H9 (cell line): ENCODE data around the gene RIMS1. TPM values are rescaled to one million over a fixed set of nuclear protein-coding genes. Genes with fewer than 3 reads are reported as not detected.

Source experiments
- DNase-seq: peaks from one replicate; pipeline ENCODE4 v3.0.0-alpha.2; 2017
- H2AFZ ChIP-seq: one replicate; pipeline ENCODE4 v1.6.1; 2013; ENCODE audit warnings: mild to moderate bottlenecking, low read length, control low read depth, moderate library complexity
- H2AK5ac ChIP-seq: 2 replicates; pipeline ENCODE4 v1.6.1; 2013; ENCODE audit warnings: low read length, control low read depth, mixed read lengths; ENCODE audit not compliant: insufficient read length
- H2BK120ac ChIP-seq: one replicate; pipeline ENCODE4 v1.6.1; 2013; ENCODE audit warnings: low read depth, mild to moderate bottlenecking, low read length, control low read depth, inconsistent platforms; ENCODE audit not compliant: poor library complexity, severe bottlenecking
- H2BK12ac ChIP-seq: 2 replicates; pipeline ENCODE4 v1.6.1; 2013; ENCODE audit warnings: low read length, control low read depth, mixed read lengths, low read depth; ENCODE audit not compliant: insufficient read length
- H2BK15ac ChIP-seq: 2 replicates; pipeline ENCODE4 v1.6.1; 2013; ENCODE audit warnings: low read depth, low read length, control low read depth
- H2BK20ac ChIP-seq: one replicate; pipeline ENCODE4 v1.6.1; 2013; ENCODE audit warnings: low read depth, mild to moderate bottlenecking, low read length, control low read depth, inconsistent platforms; ENCODE audit not compliant: poor library complexity, severe bottlenecking
- H2BK5ac ChIP-seq: 2 replicates; pipeline ENCODE4 v1.6.1; 2013; ENCODE audit warnings: low read length, control low read depth, mixed read lengths; ENCODE audit not compliant: insufficient read length
- H3K14ac ChIP-seq: 2 replicates; pipeline ENCODE4 v1.6.1; 2013; ENCODE audit warnings: low read length, control low read depth; ENCODE audit not compliant: insufficient read depth
- H3K18ac ChIP-seq: 2 replicates; pipeline ENCODE4 v1.6.1; 2013; ENCODE audit warnings: low read depth, mild to moderate bottlenecking, mixed read lengths, low read length, control low read depth; ENCODE audit not compliant: insufficient read length
- H3K23ac ChIP-seq: 2 replicates; pipeline ENCODE4 v1.6.1; 2013; ENCODE audit warnings: low read length, control low read depth, mixed read lengths, low read depth; ENCODE audit not compliant: insufficient read length
- H3K23me2 ChIP-seq: 2 replicates; pipeline ENCODE4 v1.6.1; 2013; ENCODE audit warnings: low read depth, mild to moderate bottlenecking, mixed read lengths, low read length, control low read depth; ENCODE audit not compliant: insufficient read length, poor library complexity, severe bottlenecking
- H3K27ac ChIP-seq: 2 replicates; pipeline ENCODE4 v1.5.1; 2013; ENCODE audit warnings: low read length, control low read depth, mixed read lengths, low read depth; ENCODE audit not compliant: insufficient read length
- H3K27me3 ChIP-seq: 2 replicates; pipeline ENCODE4 v1.6.1; 2013; ENCODE audit warnings: low read length, control low read depth, inconsistent platforms; ENCODE audit not compliant: insufficient read depth
- H3K4ac ChIP-seq: 2 replicates; pipeline ENCODE4 v1.6.1; 2013; ENCODE audit warnings: low read depth, mild to moderate bottlenecking, control low read depth, inconsistent platforms, low read length, moderate library complexity
- H3K4me1 ChIP-seq: 2 replicates; pipeline ENCODE4 v1.6.1; 2013; ENCODE audit warnings: low read length, control low read depth, inconsistent platforms; ENCODE audit not compliant: insufficient read depth
- H3K4me2 ChIP-seq: 2 replicates; pipeline ENCODE4 v1.6.1; 2013; ENCODE audit warnings: low read length, control low read depth, mixed read lengths; ENCODE audit not compliant: insufficient read length, insufficient read depth
- H3K56ac ChIP-seq: 2 replicates; pipeline ENCODE4 v1.6.1; 2013; ENCODE audit warnings: low read depth, mild to moderate bottlenecking, mixed read lengths, low read length, control low read depth; ENCODE audit not compliant: insufficient read length
- H3K79me1 ChIP-seq: 2 replicates; pipeline ENCODE4 v1.6.1; 2013; ENCODE audit warnings: low read depth, mild to moderate bottlenecking, moderate library complexity, low read length, control low read depth, inconsistent platforms; ENCODE audit not compliant: insufficient read depth, poor library complexity, severe bottlenecking
- H3K79me2 ChIP-seq: 2 replicates; pipeline ENCODE4 v1.6.1; 2013; ENCODE audit warnings: low read length, control low read depth, inconsistent platforms; ENCODE audit not compliant: insufficient read depth
- H3K9ac ChIP-seq: 2 replicates; pipeline ENCODE4 v1.6.1; 2013; ENCODE audit warnings: low read length, control low read depth, mixed read lengths; ENCODE audit not compliant: insufficient read length; ENCODE audit errors: extremely low read depth
- H3K9me3 ChIP-seq: one replicate; pipeline ENCODE4 v1.6.1; 2013; ENCODE audit warnings: low read depth, low read length, inconsistent platforms; ENCODE audit not compliant: control insufficient read depth
- H3T11ph ChIP-seq: one replicate; pipeline ENCODE4 v1.6.1; 2013; ENCODE audit warnings: mild to moderate bottlenecking, low read length, control low read depth, inconsistent platforms
- H4K20me1 ChIP-seq: one replicate; pipeline ENCODE4 v1.6.1; 2013; ENCODE audit not compliant: control insufficient read depth, insufficient read length, insufficient read depth
- H4K5ac ChIP-seq: 2 replicates; pipeline ENCODE4 v1.6.1; 2013; ENCODE audit warnings: low read depth, mild to moderate bottlenecking, mixed read lengths, low read length, control low read depth; ENCODE audit not compliant: insufficient read length
- H4K8ac ChIP-seq: replicated peaks from 2 replicates; pipeline ENCODE4 v1.6.1; 2013; ENCODE audit warnings: low read length, control low read depth, mixed read lengths, low read depth; ENCODE audit not compliant: insufficient read length
- H4K91ac ChIP-seq: 2 replicates; pipeline ENCODE4 v1.6.1; 2013; ENCODE audit warnings: low read depth, mild to moderate bottlenecking, moderate library complexity, mixed read lengths, low read length, control low read depth; ENCODE audit not compliant: insufficient read length
- H3K27ac Mint-ChIP-seq, 3 experiments: 2 replicates in 2 of 3; 3 replicates in 1 of 3; pipeline ENCODE4 v1.8.0; 2020 to 2021; ENCODE audit warnings: mixed read lengths in 3 of 3, mild to moderate bottlenecking in 1 of 3, moderate library complexity in 1 of 3
- H3K27me3 Mint-ChIP-seq: 2 replicates; pipeline ENCODE4 v1.8.0; 2021; ENCODE audit warnings: low read depth, mild to moderate bottlenecking, moderate library complexity, mixed read lengths
- H3K36me3 Mint-ChIP-seq, 3 experiments: 2 replicates in 2 of 3; 3 replicates in 1 of 3; pipeline ENCODE4 v1.8.0; 2020 to 2021; ENCODE audit warnings: low read depth in 3 of 3, mixed read lengths in 3 of 3; ENCODE audit not compliant: insufficient read depth in 1 of 3
- H3K4me1 Mint-ChIP-seq, 2 experiments: 2 replicates each; pipeline ENCODE4 v1.8.0; 2020; ENCODE audit warnings: mixed read lengths in 2 of 2
- H3K4me3 Mint-ChIP-seq, 2 experiments: 2 replicates in 1 of 2; 3 replicates in 1 of 2; pipeline ENCODE4 v1.8.0; 2020 to 2021; ENCODE audit warnings: mild to moderate bottlenecking in 2 of 2, mixed read lengths in 2 of 2, moderate library complexity in 1 of 2
- H3K9me3 Mint-ChIP-seq, 2 experiments: 2 replicates in 1 of 2; 3 replicates in 1 of 2; pipeline ENCODE4 v1.8.0; 2020; ENCODE audit warnings: mild to moderate bottlenecking in 2 of 2, mixed read lengths in 2 of 2, moderate library complexity in 1 of 2
- WGBS: extraction: QIAGEN DNeasy Blood & Tissue Kit; methylation state at CpG from one replicate; pipeline ENCODE4 v1.1.7; 2013; ENCODE audit warnings: missing lambda C conversion rate, low lambda C conversion rate, mixed read lengths; ENCODE audit not compliant: insufficient read length; ENCODE audit errors: extremely low coverage; 5-methylcytosine and 5-hydroxymethylcytosine counted together
- total RNA-seq: library from RNA; stranded (reverse); gene quantifications from 2 replicates; pipeline ENCODE4 v1.2.1, GENCODE V29; 2021
- TF ChIP-seq, protein P1 (sequence below): fragments of 200-600 bp; sonication (generic); conservative IDR thresholded peaks from 3 replicates; pipeline ENCODE4 v1.8.0; 2021; ENCODE audit warnings: antibody characterized with exemption, mild to moderate bottlenecking

Gene RIMS1
- total RNA-seq, 1 experiment from 2014 or later: 0.83 TPM

DNA sequence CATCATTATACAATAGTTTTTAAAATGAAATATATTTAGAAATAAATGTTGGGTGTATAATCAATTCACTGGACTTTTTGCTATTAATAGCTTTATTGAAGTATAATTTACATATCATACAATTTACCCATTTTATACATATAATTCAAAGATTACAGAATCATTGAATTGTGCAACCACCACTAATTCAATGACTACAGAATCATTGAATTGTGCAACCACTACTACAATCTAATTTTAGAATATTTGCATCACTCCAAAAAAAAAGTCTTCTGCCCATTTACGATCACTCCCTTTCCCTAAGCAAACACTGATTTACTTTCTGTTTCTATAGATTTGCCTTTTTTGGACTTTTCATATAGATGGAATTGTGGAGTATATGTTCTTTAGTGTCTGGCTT is 35.1 kb upstream of the RIMS1 start:
- no peak overlapping the region for H3K27ac Mint-ChIP-seq
- no peaks in the 10 kb centered on the region for H3K23me2 ChIP-seq

More for the DNA sequence above, 35.1 kb upstream of the RIMS1 start:
- TF ChIP-seq, protein P1, sequence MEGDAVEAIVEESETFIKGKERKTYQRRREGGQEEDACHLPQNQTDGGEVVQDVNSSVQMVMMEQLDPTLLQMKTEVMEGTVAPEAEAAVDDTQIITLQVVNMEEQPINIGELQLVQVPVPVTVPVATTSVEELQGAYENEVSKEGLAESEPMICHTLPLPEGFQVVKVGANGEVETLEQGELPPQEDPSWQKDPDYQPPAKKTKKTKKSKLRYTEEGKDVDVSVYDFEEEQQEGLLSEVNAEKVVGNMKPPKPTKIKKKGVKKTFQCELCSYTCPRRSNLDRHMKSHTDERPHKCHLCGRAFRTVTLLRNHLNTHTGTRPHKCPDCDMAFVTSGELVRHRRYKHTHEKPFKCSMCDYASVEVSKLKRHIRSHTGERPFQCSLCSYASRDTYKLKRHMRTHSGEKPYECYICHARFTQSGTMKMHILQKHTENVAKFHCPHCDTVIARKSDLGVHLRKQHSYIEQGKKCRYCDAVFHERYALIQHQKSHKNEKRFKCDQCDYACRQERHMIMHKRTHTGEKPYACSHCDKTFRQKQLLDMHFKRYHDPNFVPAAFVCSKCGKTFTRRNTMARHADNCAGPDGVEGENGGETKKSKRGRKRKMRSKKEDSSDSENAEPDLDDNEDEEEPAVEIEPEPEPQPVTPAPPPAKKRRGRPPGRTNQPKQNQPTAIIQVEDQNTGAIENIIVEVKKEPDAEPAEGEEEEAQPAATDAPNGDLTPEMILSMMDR: no peak
- no peak overlapping the region for H3K18ac ChIP-seq
- no peaks in the 10 kb centered on the region for H3K27me3 ChIP-seq
- no peak overlapping the region for H3K4me2 ChIP-seq
- no peak overlapping the region for H4K8ac ChIP-seq
- DNase-seq: no peak
- H2BK20ac ChIP-seq: no peak overlapping the region
- H3K27ac ChIP-seq: no peak overlapping the region
- no peaks in the 10 kb centered on the region for H3K79me2 ChIP-seq
- no peak overlapping the region for H2BK12ac ChIP-seq
- no peak overlapping the region for H3K56ac ChIP-seq
- no peak overlapping the region for H3K9ac ChIP-seq
- no peak overlapping the region for H3K14ac ChIP-seq
- H2BK15ac ChIP-seq: no peak overlapping the region
- H4K20me1 ChIP-seq: no peaks in the 10 kb centered on the region
- no peak overlapping the region for H3T11ph ChIP-seq
- Mint-ChIP-seq H3K27me3 (no peaks in the 10 kb centered on the region), H3K4me3 (no peak overlapping the region), H3K36me3 (no peaks in the 10 kb centered on the region), H3K4me1 (no peaks in the 10 kb centered on the region), H3K9me3 (no peaks in the 10 kb centered on the region)
- H4K91ac ChIP-seq: no peak overlapping the region
- no peak overlapping the region for H2AFZ ChIP-seq
- no peak overlapping the region for H3K23ac ChIP-seq
- H2BK5ac ChIP-seq: no peak overlapping the region
- H2BK120ac ChIP-seq: no peak overlapping the region
- H3K4ac ChIP-seq: no peak overlapping the region
- no peaks in the 10 kb centered on the region for H3K79me1 ChIP-seq
- no CpG with 5 or more reads among the region's 1 CpG for WGBS
- no peaks in the 10 kb centered on the region for H3K9me3 ChIP-seq
- no peak overlapping the region for H2AK5ac ChIP-seq
- H4K5ac ChIP-seq: no peak overlapping the region
- no peaks in the 10 kb centered on the region for H3K4me1 ChIP-seq
